Measurements from ENCODE around the gene RAB5A. TPM values are rescaled to one million over a fixed set of nuclear protein-coding genes. Genes with fewer than 3 reads are reported as not detected.
"Not testable (repeated sequence)": the region's sequence is repeated elsewhere in the genome, so short reads cannot be mapped to it uniquely, and the experiment has no call there.

Gene RAB5A
- total RNA-seq, 8 experiments from 2014 or later: 39.6 to 87.3 (median 55.5) TPM

DNA sequence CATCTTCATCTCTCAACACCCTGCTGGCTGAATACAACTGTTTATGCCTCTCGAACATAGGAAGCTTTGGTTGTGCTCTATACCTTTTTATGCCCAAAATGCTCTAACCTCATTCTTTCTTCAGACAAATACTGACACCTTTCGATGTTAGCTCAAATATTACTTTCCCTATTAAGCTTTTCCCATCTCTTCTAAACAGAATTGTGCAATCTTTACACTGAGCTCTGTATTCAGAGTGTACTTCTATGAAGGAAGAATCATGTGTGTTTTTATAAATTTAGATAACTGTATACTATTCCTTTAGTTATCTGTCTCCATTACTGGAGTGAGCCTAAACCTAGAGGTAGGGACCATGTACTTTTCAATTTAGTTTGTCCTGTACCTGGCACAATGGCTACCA lies 14.5 kb upstream of the RAB5A start:
- H3K27ac ChIP-seq: no peak overlapping the region
- H3K4me3 ChIP-seq: no peak overlapping the region
- peaks cover 0 to 7% of the 10 kb centered on the region in 2 donors for H3K4me1 ChIP-seq (replicated peaks in 1 of 2)
- 32 to 100% (median 77%) methylated on average over 2 of the region's 2 CpGs for WGBS, 10 experiments
- in situ Hi-C loops (cut with MboI; ENCODE audit: low pct_unique_long_range_greater_than_20kb in 2 of 9, low sequenced_read_pairs in 9 of 9, unreplicated experiment in 9 of 9): no loop called here
- ATAC-seq (replicated peaks in 6 of 8): no peak

DNA sequence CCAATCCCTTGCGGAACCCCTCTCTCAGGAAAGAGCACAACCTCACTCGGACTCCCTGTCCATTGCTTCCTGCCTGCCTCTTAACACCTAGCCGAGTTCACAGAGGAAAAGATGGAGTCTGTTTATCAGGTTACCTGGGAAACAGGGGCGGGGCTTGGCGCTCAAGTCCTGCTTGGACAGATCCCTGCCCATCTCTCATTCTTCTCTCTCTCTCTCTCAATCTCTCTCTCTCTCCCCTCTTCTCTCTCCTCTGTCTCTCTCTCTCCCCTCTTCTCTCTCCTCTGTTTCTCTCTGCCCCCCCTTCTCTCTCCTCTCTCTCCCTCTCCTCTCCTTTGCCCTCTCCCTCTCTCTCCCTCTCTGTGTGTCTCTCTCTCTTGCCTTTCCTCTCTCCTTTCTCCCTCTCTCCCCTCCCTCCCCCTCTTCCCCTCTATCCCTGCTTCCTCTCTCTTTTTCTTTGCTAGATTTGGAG lies 12.8 kb upstream of the RAB5A start, which contains the start of gene EFHB:
Gene EFHB, minus strand, starts transcription at position 120 of the 469 bp plus-strand sequence. CDS start 199 bp downstream, outside the sequence.
- Histone ChIP-seq H3K4me3 (no peak within 1 kb of the TSS), H3K4me1 (replicated peaks in 1 of 2) (peaks cover 0 to 7% of the 10 kb centered on the region in 2 donors), H3K27ac (no peak within 1 kb of the TSS)
- 40 to 100% (median 50%) methylated on average over 1 to 5 of the region's 5 CpGs; no CpG with 5 or more reads in 1 of the 10 experiments for WGBS, 10 experiments
- in situ Hi-C loops (cut with MboI; ENCODE audit: low pct_unique_long_range_greater_than_20kb in 2 of 9, low sequenced_read_pairs in 9 of 9, unreplicated experiment in 9 of 9): no loop called here
- ATAC-seq (replicated peaks in 6 of 8): peak; percentile 32 to 77 (median 42)

DNA sequence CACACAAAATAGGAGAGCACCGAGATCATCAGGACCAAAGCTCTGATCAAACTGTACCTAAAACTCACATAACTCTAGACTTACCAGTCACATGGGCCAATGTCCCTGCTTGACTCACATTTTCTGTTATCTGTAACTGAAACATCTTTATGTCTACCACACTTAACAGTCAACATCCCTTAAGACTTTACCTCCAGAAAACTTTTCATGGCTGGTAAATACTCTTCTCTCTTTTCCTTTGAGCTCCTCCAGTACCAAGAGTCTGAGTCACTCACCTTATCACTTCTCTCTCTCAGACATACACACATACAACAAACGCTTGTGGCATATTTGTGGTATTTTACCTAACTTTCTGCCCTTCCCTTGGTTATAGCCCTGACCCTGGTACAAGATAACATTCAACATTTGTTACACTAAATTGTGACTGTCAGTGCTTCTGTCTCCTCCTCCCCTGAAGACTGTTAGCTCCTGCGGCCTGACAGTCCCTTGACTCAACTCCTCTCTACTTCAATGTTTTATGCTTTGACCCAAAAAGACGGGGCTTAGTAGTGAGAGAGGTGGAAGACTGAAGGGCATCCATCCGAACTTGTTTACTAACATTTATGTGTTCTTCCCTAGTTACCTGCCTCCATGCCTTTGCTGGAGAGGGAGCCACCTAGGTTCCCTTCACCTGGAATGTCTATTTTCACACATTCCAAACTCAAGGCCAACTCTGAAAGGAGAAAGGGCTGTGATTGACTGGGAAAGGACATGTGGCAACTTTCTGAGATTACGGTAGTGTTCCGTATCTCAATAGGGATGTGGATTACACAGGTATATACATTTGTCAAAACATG lies 9.2 kb upstream of the RAB5A start:
- ATAC-seq (replicated peaks in 6 of 8): peak in 1 of 8 experiments; percentile 16
- WGBS, 10 experiments: 59 to 89% (median 77%) methylated on average over 2 to 6 of the region's 7 CpGs; no CpG with 5 or more reads in 1 of the 10 experiments
- peaks cover 0 to 7% of the 10 kb centered on the region in 2 donors for H3K4me1 ChIP-seq (replicated peaks in 1 of 2)
- no peak overlapping the region for H3K27ac ChIP-seq
- H3K4me3 ChIP-seq: no peak overlapping the region
- in situ Hi-C loops (cut with MboI; ENCODE audit: low pct_unique_long_range_greater_than_20kb in 2 of 9, low sequenced_read_pairs in 9 of 9, unreplicated experiment in 9 of 9): no loop called here

DNA sequence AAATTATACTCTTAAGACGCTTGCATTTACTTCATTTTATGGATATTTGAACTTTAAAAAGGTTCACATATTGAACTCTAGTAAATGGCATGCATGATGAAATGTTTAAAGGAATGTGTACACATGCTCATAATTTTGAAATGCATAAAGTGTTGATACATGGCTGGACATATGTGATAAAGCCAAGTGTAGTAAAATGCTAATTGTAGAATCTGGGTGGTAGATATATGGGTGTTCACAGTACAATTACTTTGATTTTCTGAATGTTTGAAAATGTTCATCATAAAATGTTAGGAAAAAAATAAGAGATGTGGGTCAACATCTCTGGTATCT lies 8.6 kb upstream of the RAB5A start:
- no peak overlapping the region for H3K4me3 ChIP-seq
- 20 to 78% (median 56%) methylated on average over 1 of the region's 1 CpG; no CpG with 5 or more reads in 4 of the 10 experiments for WGBS, 10 experiments
- peak in 2 of 8 experiments; percentile 55 to 82 for ATAC-seq (replicated peaks in 6 of 8)
- in situ Hi-C loops (cut with MboI; ENCODE audit: low pct_unique_long_range_greater_than_20kb in 2 of 9, low sequenced_read_pairs in 9 of 9, unreplicated experiment in 9 of 9): no loop called here
- peaks cover 0 to 7% of the 10 kb centered on the region in 2 donors for H3K4me1 ChIP-seq (replicated peaks in 1 of 2)
- no peak overlapping the region for H3K27ac ChIP-seq

DNA sequence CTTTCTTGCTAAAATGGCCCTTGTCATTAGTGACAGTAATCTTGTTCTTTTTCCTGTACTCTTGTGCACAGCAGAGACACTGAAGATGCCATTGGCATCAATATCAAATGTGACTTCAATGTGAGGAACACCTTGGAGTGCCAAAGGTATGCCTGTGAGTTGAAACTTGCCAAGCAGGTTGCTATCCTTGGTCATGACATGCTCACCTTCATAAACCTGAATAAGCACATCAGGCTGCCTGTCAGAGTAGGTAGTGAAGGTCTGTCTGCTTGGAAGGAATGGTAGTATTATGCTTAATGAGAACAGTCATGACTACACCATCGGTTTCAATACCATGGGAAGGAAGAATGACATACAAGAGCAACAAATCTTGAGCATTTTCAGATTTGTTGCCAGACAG lies 6.3 kb upstream of the RAB5A start:
- Histone ChIP-seq H3K4me1 (replicated peaks in 1 of 2) (peaks cover 0 to 1% of the 10 kb centered on the region in 2 donors), H3K27ac (no peak overlapping the region), H3K4me3 (no peak overlapping the region)
- ATAC-seq (replicated peaks in 6 of 8): no peak
- in situ Hi-C loops (cut with MboI; ENCODE audit: low pct_unique_long_range_greater_than_20kb in 2 of 9, low sequenced_read_pairs in 9 of 9, unreplicated experiment in 9 of 9): no loop called here
- 14 to 71% (median 67%) methylated on average over 1 of the region's 1 CpG; no CpG with 5 or more reads in 5 of the 10 experiments for WGBS, 10 experiments

DNA sequence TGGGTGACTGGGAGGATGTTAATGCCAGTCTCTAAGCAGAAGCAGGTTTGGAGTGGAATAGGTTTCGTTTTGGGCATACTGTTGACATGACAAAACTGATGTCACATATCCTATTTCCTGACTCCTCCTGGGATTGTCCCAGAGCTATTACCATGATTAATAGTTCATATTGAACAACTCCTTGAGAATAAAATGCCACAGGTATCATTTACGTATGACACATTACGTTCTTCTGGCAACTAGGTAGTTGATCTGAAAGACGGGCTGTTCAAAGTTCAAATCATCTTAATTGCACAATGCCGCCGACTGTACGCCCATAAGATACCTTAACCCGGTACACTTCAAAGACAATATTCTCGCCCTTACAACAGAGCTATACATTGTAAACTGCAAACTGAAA lies 1.4 kb upstream of the RAB5A start:
- Histone ChIP-seq H3K4me3 (no peak overlapping the region), H3K4me1 (replicated peaks in 1 of 2) (peaks cover 11 to 26% of the 10 kb centered on the region in 2 donors), H3K27ac (no peak overlapping the region)
- in situ Hi-C loops (cut with MboI; ENCODE audit: low pct_unique_long_range_greater_than_20kb in 2 of 9, low sequenced_read_pairs in 9 of 9, unreplicated experiment in 9 of 9): no loop called here
- no peak for ATAC-seq (replicated peaks in 6 of 8)
- 60 to 100% (median 96%) methylated on average over 1 to 9 of the region's 9 CpGs for WGBS, 10 experiments

DNA sequence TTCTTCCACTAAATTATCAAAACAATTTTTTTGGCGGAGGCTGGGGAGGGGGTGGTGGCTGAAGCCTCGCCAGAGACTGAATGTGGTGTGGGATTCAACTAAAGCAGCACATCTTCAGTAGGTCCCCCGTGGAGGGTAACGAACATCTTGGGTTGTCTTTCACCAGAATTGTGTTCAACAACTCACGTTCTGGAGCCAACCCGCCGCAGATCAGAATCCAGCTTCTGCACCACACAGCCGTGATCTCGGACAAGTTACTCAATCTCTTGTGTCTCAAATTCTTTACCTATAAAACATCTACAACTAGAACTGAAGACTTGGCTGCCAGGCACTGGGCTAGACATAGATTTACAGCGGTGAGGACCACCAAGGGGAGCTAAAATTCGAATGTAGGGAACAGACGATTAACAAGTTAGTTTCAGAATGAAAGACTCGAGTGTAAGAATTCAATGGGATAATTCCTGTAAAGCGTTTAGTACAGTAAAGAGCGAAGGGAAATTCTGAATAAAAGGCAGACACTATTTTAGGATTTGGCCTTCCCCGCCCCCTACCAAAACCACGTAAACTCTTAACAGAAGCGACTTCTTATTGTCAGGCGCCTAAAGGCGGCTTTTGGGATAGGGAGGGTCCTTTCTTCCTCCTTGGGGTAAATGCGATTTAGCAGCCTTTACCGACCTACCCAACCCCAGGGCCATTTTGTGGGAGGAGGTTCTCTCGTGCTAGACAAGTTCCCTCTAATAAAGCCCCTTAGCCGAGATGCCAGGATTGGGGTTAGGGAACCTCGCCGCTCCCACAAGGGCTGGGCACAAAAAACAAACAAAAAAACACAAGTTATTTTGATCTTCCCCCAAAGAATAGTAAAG lies 697 bp upstream of the RAB5A start:
- H3K4me1 ChIP-seq (replicated peaks in 1 of 2): peaks cover 11 to 26% of the 10 kb centered on the region in 2 donors
- 3 to 100% (median 63%) methylated on average over 1 to 24 of the region's 26 CpGs; no CpG with 5 or more reads in 1 of the 10 experiments for WGBS, 10 experiments
- H3K27ac ChIP-seq: peak overlapping the region; percentile 88 to 98
- in situ Hi-C loops (cut with MboI; ENCODE audit: low pct_unique_long_range_greater_than_20kb in 2 of 9, low sequenced_read_pairs in 9 of 9, unreplicated experiment in 9 of 9): no loop called here
- peak overlapping the region; percentile 60 to 95 (median 64) for H3K4me3 ChIP-seq
- peak in 5 of 8 experiments; percentile 13 to 34 (median 25) for ATAC-seq (replicated peaks in 6 of 8)

DNA sequence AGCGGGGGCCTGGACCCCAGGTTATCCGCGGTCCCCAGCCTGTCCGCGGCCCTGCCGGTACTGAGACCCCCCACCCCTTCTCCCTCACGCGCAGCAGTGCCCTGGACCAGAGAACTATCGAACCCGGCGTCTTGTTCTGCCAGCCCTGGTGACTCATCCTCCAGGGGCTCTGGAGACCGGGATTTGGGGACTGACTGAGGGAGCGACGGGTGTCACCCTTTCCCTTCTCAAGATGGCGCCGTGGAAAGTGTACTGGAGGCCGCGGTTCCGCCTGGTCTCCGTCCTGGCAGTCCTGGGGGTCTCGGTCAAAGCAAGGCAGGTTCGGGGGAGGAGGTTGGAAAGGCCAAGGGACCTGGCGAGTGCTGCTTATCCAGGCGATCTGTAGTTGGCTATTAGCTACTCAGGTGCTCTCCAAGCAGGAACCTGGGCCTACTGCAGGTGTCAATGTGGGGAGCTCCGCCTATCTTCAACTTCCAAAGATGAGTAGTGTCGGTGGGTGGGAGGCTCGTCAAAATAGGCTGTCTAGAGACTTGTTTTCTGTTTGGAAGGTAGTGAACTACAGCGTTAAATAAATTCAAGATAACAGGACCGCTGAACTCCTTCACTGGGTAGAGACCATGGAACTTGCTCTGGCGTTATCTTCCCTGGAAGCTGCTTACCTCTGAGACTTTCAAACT lies 790 bp downstream of the RAB5A start:
- WGBS, 10 experiments: 0% methylated on average over 2 to 6 of the region's 30 CpGs; no CpG with 5 or more reads in 3 of the 10 experiments
- in situ Hi-C loops (cut with MboI; ENCODE audit: low pct_unique_long_range_greater_than_20kb in 2 of 9, low sequenced_read_pairs in 9 of 9, unreplicated experiment in 9 of 9): no loop called here
- H3K4me3 ChIP-seq: peak overlapping the region; percentile 60 to 95 (median 64)
- peak overlapping the region; percentile 94 to 98 for H3K27ac ChIP-seq
- ATAC-seq (replicated peaks in 6 of 8): peak; percentile 2 to 53 (median 42)
- H3K4me1 ChIP-seq (replicated peaks in 1 of 2): peaks cover 11 to 26% of the 10 kb centered on the region in 2 donors

DNA sequence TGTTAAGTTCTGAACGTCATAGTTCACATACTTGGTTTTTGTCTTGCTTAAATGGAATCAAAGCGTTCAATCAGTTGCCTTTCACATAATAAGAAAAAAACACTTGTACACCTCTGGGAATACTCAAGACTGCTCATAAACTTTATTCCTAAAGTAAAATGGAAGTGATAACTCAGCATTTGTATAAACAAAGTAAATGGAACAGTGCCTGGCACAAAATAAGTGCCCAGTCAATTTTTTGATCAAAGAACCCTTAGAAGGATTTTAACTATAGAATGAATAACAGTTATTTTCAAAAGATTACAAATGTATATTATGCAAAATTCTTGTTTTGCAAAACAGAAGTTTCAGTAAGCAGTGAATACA lies 1.3 kb downstream of the RAB5A start:
- ATAC-seq (replicated peaks in 6 of 8): no peak
- in situ Hi-C loops (cut with MboI; ENCODE audit: low pct_unique_long_range_greater_than_20kb in 2 of 9, low sequenced_read_pairs in 9 of 9, unreplicated experiment in 9 of 9): no loop called here
- H3K4me3 ChIP-seq: peak overlapping the region; percentile 60 to 95 (median 64)

DNA sequence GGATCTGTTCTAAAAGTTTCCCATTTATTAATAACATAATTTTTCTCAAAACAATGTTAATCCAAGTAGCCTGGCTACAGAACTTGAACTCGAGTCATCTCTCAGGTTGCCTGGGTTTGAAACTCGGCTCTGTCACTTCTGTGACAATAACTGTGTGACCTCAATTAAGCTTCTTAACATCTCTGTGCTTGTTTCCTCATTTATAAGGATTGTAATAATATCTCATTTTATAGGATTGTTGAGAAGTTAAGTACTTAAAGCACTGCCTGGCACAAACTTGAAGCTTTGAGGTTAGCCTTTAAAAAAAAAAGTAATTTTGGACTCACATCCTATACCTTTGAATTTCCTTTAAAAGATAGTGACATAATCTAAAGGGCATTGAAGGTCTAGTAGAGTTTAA lies 3.4 kb downstream of the RAB5A start:
- WGBS, 10 experiments: 44 to 92% (median 82%) methylated on average over 1 to 2 of the region's 2 CpGs; no CpG with 5 or more reads in 4 of the 10 experiments
- no peak for ATAC-seq (replicated peaks in 6 of 8)
- in situ Hi-C loops (cut with MboI; ENCODE audit: low pct_unique_long_range_greater_than_20kb in 2 of 9, low sequenced_read_pairs in 9 of 9, unreplicated experiment in 9 of 9): no loop called here
- peaks cover 11 to 26% of the 10 kb centered on the region in 2 donors for H3K4me1 ChIP-seq (replicated peaks in 1 of 2)
- no peak overlapping the region for H3K27ac ChIP-seq
- H3K4me3 ChIP-seq: no peak overlapping the region

More for the DNA sequence above, 1.3 kb downstream of the RAB5A start:
- H3K4me1 ChIP-seq (replicated peaks in 1 of 2): peaks cover 11 to 26% of the 10 kb centered on the region in 2 donors
- WGBS, 10 experiments: 0 to 4% (median 0%) methylated on average over 1 to 2 of the region's 2 CpGs; no CpG with 5 or more reads in 3 of the 10 experiments
- H3K27ac ChIP-seq: peak overlapping the region; percentile 94 to 98

DNA sequence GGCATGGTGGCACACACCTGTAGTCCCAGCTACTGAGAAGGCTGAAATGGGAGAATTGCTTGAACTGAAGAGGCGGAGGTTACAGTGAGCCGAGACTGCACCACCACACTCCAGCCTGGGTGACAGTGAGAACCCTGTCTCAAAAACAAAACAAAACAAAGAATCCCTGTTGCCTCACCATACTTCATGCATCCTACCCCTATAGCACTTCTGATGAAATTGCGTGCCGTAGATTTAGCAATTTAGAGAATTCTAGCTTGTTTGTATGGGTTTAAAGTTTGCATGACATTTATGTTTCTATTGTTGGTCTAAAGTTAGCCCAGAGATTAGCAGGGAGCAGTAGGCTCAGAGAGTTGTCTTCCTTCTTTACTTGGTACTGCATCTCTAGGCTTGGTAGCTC lies 7.8 kb downstream of the RAB5A start:
- no peak for ATAC-seq (replicated peaks in 6 of 8)
- Histone ChIP-seq H3K27ac (no peak overlapping the region), H3K4me1 (replicated peaks in 1 of 2) (peaks cover 0 to 2% of the 10 kb centered on the region in 2 donors), H3K4me3 (no peak overlapping the region)
- in situ Hi-C loops (cut with MboI; ENCODE audit: low pct_unique_long_range_greater_than_20kb in 2 of 9, low sequenced_read_pairs in 9 of 9, unreplicated experiment in 9 of 9): no loop called here
- WGBS, 10 experiments: 88 to 100% (median 100%) methylated on average over 2 to 4 of the region's 4 CpGs; no CpG with 5 or more reads in 2 of the 10 experiments

DNA sequence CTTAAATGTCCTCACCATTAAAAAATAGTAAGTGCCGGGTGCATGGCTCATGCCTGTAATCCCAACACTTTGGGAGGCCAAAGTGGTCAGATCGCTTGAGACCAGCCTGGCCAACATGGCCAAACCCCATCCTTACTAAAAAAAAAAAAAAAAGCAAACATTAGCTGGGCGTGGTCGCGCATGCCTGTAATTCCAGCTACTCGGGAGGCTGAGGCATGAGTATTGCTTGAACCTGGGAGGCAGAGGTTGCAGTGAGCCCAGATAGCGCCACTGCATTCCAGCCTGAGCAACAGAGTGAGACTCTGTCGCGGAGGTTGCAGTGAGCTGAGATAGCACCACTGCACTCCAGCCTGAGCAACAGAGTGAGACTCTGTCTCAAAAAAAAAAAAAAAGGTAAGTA lies 10.5 kb downstream of the RAB5A start:
- H3K27ac ChIP-seq; H3K4me3 ChIP-seq; in situ Hi-C loops (cut with MboI; ENCODE audit: low pct_unique_long_range_greater_than_20kb in 2 of 9, low sequenced_read_pairs in 9 of 9, unreplicated experiment in 9 of 9); H3K4me1 ChIP-seq (replicated peaks in 1 of 2): not testable (repeated sequence)
- ATAC-seq (replicated peaks in 6 of 8): peak in 1 of 8 experiments; percentile 28
- 80 to 100% (median 99%) methylated on average over 1 to 9 of the region's 9 CpGs; no CpG with 5 or more reads in 3 of the 10 experiments for WGBS, 10 experiments

All from motor neuron (in vitro differentiated cells).